Stimulated activated CD8-positive, alpha-beta memory T cell treated with anti-CD3 and anti-CD28 coated beads, Interleukin-12 subunit alpha, Interleukin-12 subunit beta, amount 100 ng/mL, for 4 hours (primary cell): ENCODE data around the gene USP24.

Source experiments
- DNase-seq: peaks from one replicate; pipeline ENCODE4 v3.0.0-alpha.2; 2020; ENCODE audit warnings: low read depth

The USP24 gene

DNA sequence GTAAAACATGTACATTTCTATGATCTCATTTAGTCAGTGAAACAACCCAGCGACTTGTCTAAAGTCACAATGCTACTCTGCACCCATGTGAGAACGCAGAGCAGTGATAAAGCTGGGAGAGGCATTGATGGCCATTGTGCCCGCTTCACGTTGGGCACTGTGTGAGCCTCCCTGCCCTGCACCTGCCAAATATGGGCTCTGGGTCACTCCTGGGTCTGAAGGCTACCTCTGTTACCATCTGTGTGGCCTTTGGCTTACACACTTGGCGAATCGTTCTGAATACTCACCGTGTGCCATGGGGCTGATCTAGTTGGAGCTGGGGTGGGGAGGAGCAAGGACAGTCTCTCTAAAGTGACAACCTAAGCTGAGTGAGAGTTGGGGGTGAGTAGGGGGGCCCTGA, 145.9 kb downstream of the USP24 start:
- no peak for DNase-seq

DNA sequence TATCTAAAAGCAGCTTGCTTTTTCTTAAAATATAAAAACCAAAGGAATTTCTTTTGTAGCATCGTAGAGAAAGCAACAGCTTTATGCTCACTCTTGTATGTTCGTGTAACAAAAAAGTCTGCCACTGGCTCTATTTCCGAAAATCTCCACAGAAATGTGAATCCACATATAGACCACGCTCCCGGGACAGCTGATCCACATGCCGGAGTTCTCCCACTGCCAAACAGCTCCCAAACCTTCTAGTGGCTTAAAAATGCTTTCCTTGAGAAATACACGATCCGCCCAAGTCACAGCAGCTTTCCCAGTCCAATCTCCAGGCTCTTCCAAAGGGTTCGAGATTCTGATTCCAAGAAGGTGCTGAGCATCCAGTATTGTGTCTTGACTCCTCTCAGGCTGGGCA, 146.5 kb downstream of the USP24 start:
- DNase-seq, result no peak

DNA sequence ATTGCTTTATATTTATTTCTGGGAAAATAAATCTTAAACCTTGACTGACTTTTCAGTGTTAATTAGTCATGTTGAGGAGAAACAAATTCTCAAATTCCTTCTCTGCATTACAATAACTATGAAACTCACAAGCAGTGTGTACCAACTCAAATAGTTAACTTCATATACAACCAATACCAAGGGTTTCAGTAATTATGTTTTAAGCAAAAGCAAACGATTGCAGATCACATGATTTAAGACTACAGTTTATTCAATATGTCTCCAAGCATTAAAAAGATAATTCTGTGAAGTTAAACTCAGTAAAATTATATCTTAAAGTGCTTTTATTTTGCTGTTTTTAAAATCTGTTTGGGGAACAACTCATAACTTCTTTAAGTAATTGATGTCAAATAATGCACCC, 147.2 kb downstream of the USP24 start:
- DNase-seq, result no peak

DNA sequence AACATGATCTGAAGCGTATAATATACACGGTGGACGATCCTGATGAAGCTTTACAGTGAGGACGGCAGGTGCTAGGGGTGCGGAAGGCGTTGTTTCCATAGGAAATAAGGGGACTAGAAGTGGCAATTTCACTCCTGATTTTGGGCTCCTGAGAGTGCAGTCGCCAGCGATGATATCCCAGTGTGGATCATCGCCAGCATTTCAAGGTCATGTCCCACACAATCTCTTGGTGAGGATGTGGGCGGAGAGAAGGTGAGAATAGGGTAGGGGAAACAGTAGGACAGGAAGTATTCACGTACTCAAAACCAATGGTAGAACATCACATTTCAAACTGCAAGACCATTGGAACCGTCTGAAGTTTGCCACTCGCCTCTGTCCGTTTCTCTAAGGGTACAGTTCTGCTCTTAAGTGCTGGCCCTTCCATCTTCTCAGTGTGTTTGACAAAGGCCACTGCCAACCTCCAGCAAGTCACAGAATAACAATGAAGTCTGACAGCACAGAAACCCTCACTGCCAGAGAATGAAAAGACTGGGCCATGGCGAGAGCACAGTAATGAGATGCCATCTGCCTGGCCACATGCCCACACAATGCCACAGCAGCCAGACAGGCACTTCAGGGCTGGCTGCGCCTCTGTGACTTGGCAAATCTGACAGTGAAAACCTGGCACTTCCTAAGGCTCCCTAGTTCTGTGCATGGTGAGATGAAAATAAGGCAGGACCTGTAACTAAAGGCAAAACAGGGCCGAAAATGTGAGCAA, 148.0 kb downstream of the USP24 start:
- no peak for DNase-seq

DNA sequence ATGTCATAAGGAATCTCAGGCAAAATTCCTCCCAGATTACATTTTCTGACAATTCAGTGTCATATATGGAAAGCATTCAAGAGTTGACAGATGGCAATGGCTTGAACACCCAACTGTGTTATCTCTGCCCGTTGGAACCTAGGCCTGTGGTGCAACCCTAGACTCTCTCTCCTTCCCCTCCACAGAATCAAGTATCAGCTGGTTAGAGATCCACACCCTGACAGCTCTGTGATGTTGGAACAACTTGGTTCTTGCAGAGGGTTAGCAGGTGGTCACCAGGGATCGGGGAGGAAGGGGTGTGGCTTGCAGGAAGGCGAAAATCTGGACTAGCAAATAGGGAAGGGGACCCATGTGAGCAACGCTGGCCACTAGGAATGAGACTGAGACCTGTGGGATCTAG, 149.5 kb downstream of the USP24 start:
- no peak for DNase-seq

DNA sequence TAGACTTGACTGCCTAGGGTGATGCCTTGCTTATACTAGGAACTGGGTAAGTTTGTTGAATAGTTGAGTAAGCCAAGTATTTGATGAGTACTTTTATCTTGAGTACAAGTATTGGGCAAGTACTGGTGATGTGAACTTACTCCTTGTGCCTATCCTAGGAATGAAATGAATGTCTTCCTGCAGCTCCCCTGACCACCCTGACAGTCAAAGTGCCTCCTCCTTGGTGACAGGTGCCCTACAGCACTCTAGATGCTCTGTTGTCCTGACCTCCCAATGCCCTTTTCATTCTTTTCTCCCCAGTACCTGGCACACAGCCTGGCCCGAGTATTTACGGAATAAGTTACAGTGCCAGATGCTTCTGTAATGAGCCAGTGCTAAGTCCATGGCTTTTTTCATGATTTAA, 150.3 kb downstream of the USP24 start:
- no peak for DNase-seq

DNA sequence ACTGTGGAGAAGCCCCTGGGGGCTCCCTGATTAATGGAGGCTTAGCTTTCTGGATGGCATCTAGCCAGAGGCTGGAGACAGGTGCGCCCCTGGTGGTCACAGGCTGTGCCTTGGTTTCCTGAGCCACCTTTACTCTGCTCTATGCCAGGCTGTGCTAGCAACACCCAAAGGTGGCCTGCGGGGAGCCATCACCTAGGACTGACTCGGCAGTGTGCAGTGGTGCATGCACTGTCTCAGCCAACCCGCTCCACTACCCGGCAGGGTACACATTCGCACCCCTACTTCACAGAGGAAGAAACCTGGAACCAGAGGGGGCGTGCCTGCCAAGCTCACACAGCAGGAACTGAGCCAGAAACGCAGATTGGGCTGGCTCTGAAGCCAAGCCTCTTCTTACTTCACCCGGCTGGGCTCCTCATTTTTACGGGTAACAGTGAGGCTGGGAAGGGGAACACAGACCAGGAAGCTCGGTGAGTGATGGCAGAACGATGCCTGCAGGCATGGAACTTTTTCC, 151.0 kb downstream of the USP24 start:
- DNase-seq, result no peak

DNA sequence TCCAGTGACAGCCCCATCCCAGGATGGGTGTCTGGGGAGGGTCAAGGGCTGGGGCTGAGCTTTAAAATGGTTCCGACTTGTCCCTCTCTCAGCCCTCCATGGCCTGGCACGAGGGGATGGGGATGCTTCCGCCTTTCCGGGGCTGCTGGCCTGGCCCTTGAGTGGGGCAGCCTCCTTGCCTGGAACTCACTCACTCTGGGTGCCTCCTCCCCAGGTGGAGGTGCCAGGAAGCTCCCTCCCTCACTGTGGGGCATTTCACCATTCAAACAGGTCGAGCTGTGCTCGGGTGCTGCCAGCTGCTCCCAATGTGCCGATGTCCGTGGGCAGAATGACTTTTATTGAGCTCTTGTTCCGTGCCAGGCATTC, 151.6 kb downstream of the USP24 start:
- no peak for DNase-seq

DNA sequence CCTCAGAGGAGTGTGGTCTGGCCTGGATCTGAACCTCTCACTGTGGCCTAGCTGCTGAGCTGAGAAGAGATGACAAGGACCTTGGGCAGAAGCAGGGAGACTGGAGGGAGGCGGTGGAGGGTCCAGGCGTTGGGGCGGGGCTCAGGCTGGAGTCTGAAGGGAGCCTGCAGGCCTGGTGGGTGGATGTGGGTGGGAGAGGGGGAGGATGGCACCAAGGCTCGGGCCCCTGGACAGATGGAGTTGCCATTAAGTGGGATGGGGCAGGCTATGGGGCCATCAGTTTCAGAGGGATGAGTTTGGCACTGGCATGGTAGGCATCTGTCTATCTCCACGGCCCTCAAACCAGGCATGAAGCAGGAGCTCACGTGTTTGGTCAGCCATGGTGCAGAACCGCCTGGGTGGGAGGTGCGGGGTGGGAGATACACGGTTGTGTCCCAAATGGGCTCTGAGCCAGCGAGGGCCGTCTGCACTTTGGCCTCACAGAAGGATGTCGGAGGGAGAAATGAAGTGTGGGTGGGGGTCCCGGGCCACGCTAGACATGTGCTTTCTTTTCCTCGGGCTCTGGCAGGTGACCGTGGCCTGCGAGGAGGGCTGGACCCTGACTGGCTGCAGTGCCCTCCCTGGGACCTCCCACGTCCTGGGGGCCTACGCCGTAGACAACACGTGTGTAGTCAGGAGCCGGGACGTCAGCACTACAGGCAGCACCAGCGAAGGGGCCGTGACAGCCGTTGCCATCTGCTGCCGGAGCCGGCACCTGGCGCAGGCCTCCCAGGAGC, 152.2 kb downstream of the USP24 start:
- DNase-seq, result no peak

DNA sequence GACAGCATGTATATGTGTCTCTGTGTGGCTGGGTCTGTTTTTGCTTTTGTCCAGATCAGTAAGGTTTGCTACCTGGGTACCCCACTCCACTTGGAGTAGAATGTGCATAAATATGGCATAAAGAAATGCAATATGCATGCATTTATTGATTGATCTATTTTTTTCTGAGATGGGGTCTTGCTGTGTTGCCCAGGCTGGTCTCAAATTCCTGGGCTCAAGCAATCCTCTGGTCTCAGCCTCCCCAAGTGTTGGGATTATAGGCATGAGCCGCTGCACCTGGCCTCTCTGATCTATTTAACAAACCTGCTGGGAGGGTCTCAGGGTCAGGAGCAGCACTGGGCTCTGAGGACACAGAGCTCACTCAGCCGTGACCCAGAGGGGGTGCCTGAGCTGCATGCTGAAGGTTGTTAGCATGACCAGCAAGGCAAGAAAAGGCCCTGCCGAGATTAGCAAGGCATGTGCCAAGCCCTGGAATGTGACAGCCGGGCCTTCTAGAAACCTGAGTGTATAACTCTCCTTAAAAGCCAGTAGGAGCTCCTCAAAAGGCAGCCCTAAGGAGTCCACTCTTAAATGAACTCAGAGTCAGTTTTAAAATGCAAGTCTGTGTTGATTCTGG, 153.3 kb downstream of the USP24 start:
- no peak for DNase-seq

DNA sequence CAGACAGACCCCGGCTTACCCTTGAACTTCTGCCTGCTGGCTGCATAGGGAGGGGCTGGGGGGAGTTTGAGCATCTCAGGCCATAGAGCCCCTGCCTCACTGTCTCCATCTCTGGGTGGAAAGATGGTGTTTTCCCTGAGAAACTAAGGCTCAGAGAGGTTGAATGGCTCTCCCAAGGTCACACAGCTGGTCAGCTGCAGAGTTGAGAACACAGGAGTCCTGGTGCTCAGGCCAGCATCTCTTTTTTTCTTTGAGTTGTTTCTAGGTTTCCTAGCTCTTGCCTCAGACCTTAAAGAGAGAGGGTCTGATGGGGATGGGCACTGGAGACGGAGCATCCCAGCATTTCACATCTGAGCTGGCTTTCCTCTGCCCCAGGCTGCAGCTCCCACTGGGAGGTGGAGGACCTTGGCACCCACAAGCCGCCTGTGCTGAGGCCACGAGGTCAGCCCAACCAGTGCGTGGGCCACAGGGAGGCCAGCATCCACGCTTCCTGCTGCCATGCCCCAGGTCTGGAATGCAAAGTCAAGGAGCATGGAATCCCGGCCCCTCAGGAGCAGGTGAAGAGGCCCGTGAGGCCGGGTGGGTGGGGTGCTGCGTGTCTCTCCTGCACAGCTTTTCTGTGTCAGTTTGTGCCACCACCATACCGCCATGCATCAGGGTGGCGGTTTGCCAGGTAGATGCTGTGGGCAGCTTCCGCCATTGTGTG, 154.0 kb downstream of the USP24 start:
- DNase-seq, result no peak

DNA sequence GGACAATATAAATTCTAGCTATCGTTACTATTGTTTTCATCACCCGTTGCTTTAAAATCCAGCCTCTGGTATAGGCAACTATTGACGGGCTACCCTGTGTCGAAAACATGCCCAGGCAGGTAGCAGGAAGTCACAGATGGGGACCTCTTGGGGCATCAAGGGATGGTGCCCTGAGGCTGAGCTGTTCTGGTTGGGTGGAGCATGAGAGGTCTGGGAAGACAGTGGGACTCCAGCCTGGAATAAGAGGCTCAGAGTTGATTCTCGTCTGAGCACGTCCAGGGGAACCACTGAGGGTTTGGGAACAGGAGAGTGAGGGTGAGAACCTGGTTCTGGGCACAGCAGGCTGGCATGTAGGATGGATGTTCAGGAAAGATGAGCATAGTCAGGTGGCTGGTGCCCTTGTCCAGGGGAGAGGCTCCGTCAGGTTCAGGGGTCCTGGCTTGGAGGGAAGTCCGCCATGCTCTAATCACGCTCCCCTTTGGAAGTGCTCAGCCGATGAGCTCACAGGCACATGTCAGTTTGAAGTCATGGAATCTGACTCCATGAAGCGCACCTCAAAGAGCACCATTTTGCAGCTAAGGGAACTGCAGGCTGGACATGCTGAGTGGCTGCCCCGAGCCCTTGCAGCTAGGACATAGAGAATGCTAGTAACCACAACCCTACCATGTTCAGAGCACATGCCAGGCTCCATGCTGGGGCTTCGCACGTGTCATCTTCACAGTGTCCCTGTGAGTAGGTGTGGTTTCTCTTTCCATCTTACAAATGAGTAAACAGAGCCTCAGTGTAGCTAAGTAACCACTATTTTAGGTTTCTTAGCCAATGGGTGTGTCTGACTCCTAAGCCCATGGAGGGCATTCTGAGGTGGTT, 154.8 kb downstream of the USP24 start:
- no peak for DNase-seq

DNA sequence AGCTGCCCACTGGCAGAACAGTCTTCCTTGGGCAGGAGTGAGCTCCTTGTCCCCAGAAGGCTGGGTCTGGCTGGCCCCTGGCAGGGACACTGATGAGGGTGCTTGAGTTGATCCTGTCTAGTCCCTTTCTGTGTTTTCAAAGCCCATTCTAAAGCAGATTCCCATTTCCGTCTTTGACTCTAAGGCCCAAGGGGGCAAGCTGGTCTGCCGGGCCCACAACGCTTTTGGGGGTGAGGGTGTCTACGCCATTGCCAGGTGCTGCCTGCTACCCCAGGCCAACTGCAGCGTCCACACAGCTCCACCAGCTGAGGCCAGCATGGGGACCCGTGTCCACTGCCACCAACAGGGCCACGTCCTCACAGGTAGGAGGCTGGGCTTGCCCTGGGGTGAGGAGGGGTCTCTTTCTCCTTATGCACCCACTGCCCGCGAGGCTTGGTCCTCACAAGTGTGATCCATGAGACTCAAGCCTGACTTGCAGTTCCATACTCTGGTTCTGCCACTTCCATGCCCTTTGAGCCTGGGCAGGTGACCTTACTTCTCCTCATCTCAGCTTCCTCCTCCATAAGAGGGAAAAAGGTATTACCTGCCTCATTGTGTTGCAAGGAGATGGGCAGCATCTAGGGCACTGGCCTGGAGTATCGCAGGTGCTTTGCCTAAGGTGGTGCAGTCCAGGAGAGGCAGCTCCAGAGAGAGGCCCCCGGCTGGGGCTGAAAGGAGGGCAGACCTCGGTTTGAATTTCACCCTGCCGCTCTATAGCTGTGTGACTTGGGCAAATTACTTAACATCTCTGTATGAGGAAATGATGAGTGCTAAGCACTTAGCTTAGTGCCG, 155.6 kb downstream of the USP24 start:
- no peak for DNase-seq

DNA sequence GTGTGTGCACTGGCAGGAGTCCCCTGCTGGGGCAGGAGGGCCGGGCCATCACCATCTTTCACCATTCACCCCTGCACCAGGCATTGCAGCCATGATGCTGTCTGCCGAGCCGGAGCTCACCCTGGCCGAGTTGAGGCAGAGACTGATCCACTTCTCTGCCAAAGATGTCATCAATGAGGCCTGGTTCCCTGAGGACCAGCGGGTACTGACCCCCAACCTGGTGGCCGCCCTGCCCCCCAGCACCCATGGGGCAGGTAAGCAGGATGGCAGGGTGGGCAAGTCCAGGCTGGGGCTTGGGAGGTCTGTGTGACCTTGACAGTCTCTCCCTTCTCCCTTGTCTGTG, 157.2 kb downstream of the USP24 start:
- no peak for DNase-seq

DNA sequence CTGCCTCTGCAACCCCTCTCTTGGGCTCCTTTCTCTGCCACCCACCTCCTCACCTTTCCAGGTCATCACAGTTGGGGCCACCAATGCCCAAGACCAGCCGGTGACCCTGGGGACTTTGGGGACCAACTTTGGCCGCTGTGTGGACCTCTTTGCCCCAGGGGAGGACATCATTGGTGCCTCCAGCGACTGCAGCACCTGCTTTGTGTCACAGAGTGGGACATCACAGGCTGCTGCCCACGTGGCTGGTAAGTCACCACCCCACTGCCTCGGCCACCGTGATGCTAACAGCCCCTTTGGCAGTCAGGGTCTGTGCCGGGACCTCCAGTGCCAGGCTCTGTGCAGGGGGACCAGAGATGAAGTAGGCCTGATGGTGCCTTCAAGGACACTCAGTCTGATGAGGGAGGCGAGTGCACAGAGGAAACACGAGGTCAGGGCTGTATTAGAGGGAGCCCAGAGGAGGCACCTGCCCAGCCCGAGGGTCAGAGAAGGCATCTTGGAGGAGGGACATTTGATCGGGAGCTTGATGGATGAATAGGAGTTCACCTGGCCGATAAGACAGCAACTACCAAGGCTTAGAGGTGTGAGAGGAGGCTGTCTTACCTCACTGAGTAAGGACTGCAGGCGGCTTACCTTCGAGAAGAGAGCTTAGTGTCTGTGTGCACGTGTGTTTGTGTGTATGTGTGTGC, 157.8 kb downstream of the USP24 start:
- no peak for DNase-seq

DNA sequence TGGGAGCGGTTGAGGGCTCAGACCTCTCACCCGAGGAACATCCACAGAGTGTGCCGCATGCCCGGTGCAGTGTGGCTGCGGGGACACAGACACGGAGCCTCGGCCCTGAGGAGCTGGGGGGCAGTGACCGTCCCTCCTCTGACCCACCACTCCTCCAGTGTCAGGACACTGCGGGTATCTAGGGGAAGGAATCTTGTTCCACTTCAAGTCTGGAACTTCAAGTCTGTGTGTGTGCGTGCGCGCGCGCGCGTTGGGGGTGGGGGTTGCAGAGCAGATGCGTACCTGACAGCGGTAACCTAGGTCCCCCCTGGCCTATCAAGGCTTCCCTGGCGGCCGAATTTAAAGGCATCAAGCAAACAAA, 158.6 kb downstream of the USP24 start:
- no peak for DNase-seq

DNA sequence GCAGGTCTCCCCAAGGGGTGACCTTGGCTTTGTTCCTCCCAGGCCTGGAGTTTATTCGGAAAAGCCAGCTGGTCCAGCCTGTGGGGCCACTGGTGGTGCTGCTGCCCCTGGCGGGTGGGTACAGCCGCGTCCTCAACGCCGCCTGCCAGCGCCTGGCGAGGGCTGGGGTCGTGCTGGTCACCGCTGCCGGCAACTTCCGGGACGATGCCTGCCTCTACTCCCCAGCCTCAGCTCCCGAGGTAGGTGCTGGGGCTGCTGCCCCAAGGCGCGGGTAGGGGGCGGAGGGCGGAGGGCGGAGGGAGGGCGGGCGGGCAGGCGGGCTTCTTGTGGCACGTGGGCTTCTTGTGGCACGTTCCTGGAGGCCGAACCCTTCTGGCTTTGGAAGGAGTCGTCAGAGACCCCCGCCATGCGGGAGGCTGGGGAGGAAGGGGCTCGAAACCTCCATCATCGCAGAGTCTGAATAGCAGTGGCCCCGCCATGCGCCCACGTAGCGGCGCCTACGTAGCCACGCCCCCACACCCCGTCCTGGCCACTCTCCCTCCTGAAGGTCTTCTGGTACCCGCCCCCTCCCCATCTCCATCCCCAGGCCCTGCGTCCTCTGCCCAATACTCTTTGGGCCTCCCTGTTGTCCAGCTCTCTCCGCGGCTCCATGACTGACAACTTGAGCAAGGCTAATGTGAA, 159.1 kb downstream of the USP24 start:
- DNase-seq, result no peak

DNA sequence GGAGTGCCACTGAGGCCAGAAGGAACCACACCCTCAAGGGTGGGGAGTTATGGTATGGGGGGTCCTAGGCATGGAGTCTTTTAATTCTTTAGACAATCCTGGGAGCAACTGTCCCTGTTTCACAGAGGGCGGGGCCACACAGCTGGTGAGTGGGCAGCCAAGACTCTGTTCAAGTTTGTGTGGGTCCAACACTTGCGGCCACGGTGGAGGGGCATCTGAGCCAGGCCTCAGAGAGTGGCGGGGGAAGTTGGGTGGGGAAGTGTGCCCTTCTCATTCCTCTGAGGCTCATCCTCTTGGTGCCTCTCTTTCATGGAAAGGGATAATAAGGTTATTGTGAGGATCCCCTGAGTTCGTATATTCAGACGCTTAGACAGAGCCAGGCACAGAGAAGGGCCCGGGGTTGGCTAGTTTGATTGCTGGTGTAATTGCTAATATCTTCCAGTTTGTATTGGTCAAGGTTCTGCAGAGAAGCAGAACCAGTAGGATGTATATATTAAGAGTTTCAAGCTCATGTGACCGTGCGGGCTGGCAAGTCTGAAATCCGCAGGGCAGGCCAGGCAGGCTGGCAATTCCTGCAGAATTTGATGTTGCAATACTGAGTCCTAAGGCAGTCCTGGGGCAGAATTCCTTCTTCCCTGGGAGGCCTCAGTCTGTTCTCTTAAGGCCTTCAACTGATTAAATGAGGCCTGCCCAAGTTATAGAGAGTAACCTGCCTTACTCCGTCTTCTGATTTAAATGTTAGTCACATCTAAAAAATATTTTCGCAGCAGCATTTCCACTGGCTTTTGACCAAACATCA, 159.9 kb downstream of the USP24 start:
- no peak for DNase-seq

DNA sequence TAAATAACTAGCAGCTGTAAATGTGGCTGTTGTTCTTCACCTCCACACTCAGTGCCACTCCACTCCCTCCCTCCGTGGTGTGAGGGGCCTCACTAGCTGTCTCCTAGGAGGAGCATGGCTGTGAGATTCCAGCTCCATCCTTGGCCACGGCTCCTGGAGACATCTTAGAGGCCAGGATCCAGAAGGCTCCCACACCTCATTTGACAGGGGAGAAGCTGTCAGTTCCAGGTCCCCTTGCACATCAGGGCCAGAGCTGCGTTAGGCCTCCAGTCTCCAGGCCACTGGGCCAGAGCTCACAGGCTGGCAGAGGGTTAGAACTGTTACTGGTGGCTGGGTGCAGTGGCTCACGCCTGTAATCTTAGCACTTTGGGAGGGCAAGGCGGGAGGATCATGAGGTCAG, 160.8 kb downstream of the USP24 start:
- no peak for DNase-seq
